GM18508 (cell line): ENCODE measurements around the gene MLC1.
"Not testable (repeated sequence)": the region's sequence is repeated elsewhere in the genome, so short reads cannot be mapped to it uniquely, and the experiment has no call there.

Experiments used
- ATAC-seq: cut with Tn5 transposase; IDR thresholded peaks from one replicate; pipeline ENCODE4 v1.9.1; 2021; ENCODE audit warnings: moderate number of reproducible peaks; ENCODE audit not compliant: insufficient read depth, unreplicated experiment

MLC1 gene

DNA sequence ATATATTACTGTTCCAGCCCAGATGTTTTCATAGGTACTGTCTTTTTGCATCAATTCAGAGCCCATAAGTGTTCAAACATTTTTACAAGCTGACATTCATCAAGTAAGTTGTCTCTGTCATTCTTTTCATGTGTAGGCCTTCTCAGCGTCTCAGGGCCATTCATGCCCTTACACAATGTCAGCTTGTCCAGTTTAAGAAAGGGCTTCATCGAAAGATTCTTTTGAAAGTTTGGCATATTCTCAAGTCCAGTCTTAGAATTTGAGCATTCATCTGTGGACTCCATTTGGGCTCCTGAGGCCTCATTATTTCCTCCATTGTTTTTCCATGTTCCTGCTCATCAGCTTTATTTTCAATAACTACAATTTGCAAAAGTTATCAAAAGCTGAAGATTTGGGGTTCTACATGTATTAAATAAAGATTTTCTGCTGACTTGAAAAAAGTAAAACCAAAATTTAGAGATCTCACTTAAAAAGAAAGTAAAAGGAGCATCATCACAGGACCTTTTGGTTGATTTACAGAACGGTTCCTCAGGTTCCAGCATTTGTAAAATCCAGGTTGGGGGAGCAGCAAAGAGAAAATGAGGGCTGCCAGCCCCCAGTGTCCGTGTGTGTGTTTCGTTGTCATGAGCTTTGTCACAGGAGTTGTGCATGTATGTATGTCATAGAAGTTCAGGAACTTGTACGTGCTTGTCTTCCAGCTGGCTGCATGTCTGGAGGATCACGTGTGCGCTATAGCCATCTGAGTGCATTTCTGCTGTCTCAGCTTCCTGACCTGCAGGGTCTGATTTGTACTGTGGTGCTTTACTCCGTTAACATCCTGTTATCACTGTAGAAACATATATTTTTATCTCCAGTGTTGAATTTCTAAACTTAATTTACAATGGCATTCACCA lies 20.2 kb upstream of the MLC1 start:
- ATAC-seq: no peak

DNA sequence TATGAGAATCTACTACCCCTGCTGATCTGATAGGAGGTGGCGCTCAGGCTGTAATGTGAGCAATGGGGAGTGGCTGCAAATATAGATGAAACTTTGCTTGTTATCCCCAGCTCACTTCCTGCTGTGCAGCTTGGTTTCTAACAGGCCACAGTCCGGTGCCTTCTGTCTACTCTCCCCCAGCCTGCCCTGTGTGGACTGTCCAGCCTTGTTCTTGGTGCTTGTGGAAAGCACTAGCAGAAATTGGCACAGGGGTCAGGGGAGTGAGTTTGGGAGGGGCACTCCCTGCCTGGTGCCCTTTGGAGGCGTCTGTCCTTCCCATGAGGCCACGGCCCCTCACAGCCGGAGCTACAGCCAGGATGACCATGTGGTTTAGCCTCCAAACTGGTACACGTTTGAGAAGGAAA lies 18.9 kb upstream of the MLC1 start:
- ATAC-seq: no peak

- no peak for ATAC-seq
Measured at GRCh38 chr22:50102946-50103345, 17.7 kb upstream of the MLC1 start.

- ATAC-seq: no peak
Measured at GRCh38 chr22:50101870-50102565, 16.8 kb upstream of the MLC1 start.

GRCh38 chr22:50098052-50098451 lies 12.8 kb upstream of the MLC1 start:
- ATAC-seq: no peak

DNA sequence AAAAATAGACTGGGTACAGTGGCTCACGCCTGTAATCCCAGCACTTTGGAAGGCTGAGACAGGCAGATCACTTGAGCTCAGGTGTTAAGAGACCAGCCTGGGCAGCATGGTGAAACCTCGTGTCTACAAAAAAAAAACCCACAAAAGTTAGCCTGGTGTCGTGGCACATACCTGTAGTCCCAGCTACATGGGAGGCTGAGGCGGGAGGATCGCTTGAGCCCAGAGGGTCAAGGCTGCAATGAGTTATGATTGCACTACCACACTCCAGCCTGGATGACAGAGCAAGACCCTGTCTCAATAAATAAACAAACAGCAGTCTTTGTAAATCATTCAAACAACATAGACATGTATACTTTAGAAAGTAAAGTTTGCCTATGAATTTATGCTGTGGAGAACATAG lies 7.1 kb upstream of the MLC1 start:
- no peak for ATAC-seq

GRCh38 chr22:50091092-50091768 lies 6.0 kb upstream of the MLC1 start:
- ATAC-seq: no peak

DNA sequence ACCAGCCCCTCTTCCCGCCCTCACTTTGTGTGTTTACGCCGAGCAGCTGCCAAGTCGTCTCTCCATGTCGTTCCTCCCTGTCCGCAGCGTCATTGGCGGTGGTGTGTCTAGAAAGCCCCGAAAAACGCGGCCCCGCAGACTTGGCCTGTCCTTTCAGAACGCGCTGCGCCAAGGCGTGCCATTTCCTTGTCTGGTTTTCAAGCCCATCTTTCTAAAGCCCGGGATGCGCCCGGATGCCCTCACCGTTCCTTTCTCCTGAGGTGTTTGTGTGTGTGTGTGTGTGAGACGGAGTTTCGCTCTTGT lies 5.1 kb upstream of the MLC1 start:
- ATAC-seq: no peak

GRCh38 chr22:50089682-50090411 lies 4.6 kb upstream of the MLC1 start, which contains the start of gene MOV10L1:
MOV10L1 (plus strand) TSS chr22:50090006; CDS start chr22:50090089, 83 bp downstream.
- ATAC-seq: no peak

DNA sequence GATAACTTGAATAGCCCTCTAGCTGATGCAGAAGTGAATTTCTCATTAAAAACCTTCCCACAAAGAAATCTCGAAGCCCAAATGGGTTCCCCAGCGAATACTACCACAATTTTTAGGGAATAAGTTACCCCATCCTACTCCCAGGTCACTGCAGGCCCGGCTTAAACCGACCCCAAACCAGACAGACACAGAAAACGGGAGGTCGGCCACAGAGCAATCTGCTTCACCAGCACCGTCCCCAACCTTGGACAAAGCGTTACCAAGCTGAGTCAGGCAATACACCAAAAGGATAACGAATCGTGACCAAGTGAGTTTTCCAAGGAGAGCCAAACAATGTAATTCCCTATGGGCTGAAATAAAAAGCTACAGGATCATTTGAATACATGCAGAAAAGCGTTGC lies 4.0 kb upstream of the MLC1 start:
- ATAC-seq: no peak

DNA sequence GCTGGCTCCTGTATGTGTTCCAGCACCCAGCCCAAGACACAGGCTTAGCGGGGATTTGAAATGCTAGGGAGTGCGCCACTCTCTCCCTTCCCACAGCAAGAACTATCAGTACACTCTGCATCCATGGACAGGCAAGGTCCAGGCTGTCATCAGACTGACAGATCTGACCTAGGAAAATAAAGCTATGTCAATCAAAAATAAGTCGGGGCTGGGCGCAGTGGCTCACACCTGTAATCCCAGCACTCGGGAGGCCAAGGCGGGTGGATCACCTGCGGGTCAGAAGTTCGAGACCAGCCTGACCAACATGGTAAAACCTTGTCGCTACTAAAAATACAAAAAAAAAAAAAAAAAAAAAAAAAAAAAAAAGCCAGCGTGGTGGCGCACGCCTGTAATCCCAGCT lies 2.9 kb upstream of the MLC1 start:
- no peak for ATAC-seq

DNA sequence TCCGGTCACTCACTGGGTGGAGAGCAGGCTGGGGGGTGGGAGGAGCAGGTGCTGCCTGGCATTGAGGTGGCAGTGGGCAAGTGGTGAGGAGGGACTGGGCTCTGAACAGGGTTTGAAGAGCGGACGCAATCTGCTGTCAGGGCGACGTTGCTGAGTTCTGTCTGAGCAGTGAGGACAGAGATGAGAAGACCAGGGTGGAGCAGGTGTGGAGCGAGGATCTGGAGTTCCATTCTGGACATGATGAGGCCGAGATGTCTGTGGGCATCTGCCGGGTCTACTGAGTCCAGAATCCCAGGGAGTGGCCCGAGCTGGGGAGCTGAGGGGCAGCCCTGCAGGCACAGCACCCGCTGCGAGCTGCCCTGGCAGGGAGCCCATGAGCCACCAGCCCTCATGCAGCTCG lies 2.4 kb upstream of the MLC1 start:
- no peak for ATAC-seq

GRCh38 chr22:50086975-50087374 lies 1.7 kb upstream of the MLC1 start:
- not testable (repeated sequence) for ATAC-seq

DNA sequence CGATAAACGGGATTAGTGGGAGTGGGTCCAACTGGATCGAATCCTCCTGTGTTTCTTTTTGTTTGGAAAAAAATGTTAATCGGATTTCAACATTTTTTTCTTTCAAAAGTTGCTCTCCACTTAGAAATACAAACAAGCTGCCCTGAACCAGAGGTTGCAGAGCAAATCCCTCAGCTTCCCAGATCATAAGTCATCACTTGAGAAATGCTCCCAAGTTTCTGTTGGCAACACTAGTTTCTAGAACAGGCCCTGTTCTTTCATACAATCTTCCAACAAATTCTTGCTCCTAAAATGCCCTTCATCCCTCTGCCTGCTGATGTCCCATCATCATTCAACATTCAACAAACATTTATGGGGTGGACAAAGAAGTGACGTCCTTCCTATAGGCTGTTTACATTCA lies 1.3 kb upstream of the MLC1 start:
- no peak for ATAC-seq

GRCh38 chr22:50084614-50085021 lies 608 bp downstream of the MLC1 start:
- no peak for ATAC-seq

DNA sequence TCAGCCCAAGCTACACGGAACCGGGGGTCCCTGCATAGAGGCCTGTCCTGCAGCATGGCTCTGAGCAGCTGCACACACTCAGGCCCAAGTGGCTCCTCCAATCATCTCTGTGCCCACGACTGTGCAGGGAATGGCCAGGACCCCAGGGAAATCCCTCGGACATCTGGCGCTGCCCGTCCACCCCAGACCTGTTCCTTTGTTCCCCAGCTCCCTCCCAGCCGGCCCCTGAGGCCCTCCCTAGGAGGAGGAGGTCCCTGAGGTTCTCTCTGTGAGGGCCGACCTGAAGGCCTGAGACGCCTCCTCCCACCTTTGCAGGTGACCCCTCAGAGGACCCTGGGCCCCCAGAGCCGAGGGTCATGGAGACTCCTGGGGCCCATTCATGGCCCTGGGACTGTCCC lies 1.1 kb downstream of the MLC1 start:
- no peak for ATAC-seq

- ATAC-seq: no peak
Measured at GRCh38 chr22:50083462-50084079, 1.7 kb downstream of the MLC1 start.

GRCh38 chr22:50082961-50083461 lies 2.2 kb downstream of the MLC1 start:
- no peak for ATAC-seq

DNA sequence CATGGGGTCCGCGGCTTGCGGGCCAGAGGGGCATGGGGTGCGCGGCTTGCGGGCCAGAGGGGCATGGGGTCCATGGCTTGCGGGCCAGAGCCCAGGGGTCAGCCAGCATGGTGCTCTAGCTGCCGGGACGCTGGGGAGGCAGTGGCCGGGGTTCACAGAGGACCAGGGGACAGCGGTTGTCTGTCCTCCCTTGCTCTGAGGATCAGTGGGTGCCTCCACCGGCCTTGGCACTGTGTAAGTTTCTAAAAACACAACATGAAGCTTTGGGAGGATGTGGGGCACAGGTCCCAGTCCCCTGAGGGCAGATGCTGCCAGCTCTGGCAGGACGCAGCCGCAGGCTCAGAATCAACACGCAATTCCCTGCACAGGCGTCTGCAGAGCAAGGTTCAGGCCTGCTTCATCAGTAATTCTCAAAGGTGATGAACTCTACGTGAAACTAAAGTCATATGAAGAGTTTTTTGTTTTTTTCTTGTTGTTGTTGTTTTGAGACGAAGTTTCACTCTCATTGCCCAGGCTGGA lies 3.0 kb downstream of the MLC1 start:
- no peak for ATAC-seq
